Neural progenitor cell (in vitro differentiated cells): Measurements from ENCODE around the gene CACNA2D4. TPM values are rescaled to one million over a fixed set of nuclear protein-coding genes. Genes with fewer than 3 reads are reported as not detected.

Source experiments
- DNase-seq: peaks from one replicate; pipeline ENCODE4 v3.0.0-alpha.2; 2016; ENCODE audit warnings: low spot score
- H2AFZ ChIP-seq: fragments of 200-600 bp; sonication (generic); replicated peaks from 2 replicates; pipeline ENCODE4 v1.6.1; 2016; ENCODE audit warnings: antibody characterized with exemption
- H3F3A ChIP-seq: fragments of 200-600 bp; sonication (generic); 2 replicates; pipeline ENCODE4 v1.6.1; 2016; ENCODE audit warnings: antibody characterized with exemption, low read depth
- H3K27ac ChIP-seq: fragments of 200-600 bp; sonication (generic); 2 replicates; pipeline ENCODE4 v1.5.1; 2016; ENCODE audit warnings: mild to moderate bottlenecking
- H3K27me3 ChIP-seq: fragments of 200-600 bp; sonication (generic); 2 replicates; pipeline ENCODE4 v1.6.1; 2016; ENCODE audit warnings: mild to moderate bottlenecking, moderate library complexity
- H3K36me3 ChIP-seq: fragments of 200-600 bp; sonication (generic); 2 replicates; pipeline ENCODE4 v1.5.1; 2016
- H3K4me1 ChIP-seq: fragments of 200-600 bp; sonication (generic); 2 replicates; pipeline ENCODE4 v1.6.1; 2016; ENCODE audit warnings: mixed run types
- H3K4me2 ChIP-seq: fragments of 200-600 bp; sonication (generic); 2 replicates; pipeline ENCODE4 v1.6.1; 2016
- H3K4me3 ChIP-seq: fragments of 200-600 bp; sonication (generic); 2 replicates; pipeline ENCODE4 v1.5.1; 2016
- H3K79me2 ChIP-seq: fragments of 200-600 bp; sonication (generic); 2 replicates; pipeline ENCODE4 v1.6.1; 2016; ENCODE audit warnings: low read depth
- H3K9ac ChIP-seq: fragments of 200-600 bp; sonication (generic); 2 replicates; pipeline ENCODE4 v1.6.1; 2016
- H3K9me3 ChIP-seq: fragments of 200-600 bp; sonication (generic); 2 replicates; pipeline ENCODE4 v1.5.1; 2016; ENCODE audit warnings: low read depth
- H4K20me1 ChIP-seq: fragments of 200-600 bp; sonication (generic); 2 replicates; pipeline ENCODE4 v1.6.1; 2016; ENCODE audit warnings: low read depth
- H3K27ac Mint-ChIP-seq: 3 replicates; pipeline ENCODE4 v1.8.0; 2021; ENCODE audit warnings: mixed read lengths
- H3K27me3 Mint-ChIP-seq: 2 replicates; pipeline ENCODE4 v1.8.0; 2022; ENCODE audit warnings: low read depth, mild to moderate bottlenecking, inconsistent platforms, moderate library complexity, mixed read lengths; ENCODE audit not compliant: insufficient read depth
- H3K36me3 Mint-ChIP-seq: 3 replicates; pipeline ENCODE4 v1.8.0; 2021; ENCODE audit warnings: mixed read lengths
- H3K4me1 Mint-ChIP-seq: 3 replicates; pipeline ENCODE4 v1.8.0; 2021; ENCODE audit warnings: mixed read lengths
- H3K4me3 Mint-ChIP-seq: 3 replicates; pipeline ENCODE4 v1.8.0; 2021; ENCODE audit warnings: mild to moderate bottlenecking, moderate library complexity, mixed read lengths
- H3K9me3 Mint-ChIP-seq: 3 replicates; pipeline ENCODE4 v1.8.0; 2020; ENCODE audit warnings: mixed read lengths
- CTCF ChIP-seq: fragments of 200-600 bp; sonication (generic); IDR thresholded peaks from 2 replicates; pipeline ENCODE4 v1.5.1; 2017; ENCODE audit warnings: antibody characterized with exemption, mild to moderate bottlenecking
- EZH2 ChIP-seq: fragments of 200-600 bp; sonication (generic); IDR thresholded peaks from 2 replicates; pipeline ENCODE4 v1.6.1; 2017; ENCODE audit warnings: antibody characterized with exemption, mild to moderate bottlenecking, moderate library complexity
- EZH2phosphoT487 ChIP-seq: fragments of 200-600 bp; sonication (generic); IDR thresholded peaks from 2 replicates; pipeline ENCODE4 v1.6.1; 2017; ENCODE audit warnings: antibody characterized with exemption
- total RNA-seq: library from RNA; depleted of rRNA; stranded (reverse); fragments of >200 nt; gene quantifications from 2 replicates; pipeline ENCODE4 v1.2.3, GENCODE V29; 2015; ENCODE audit warnings: low replicate concordance

Gene CACNA2D4
- total RNA-seq, 1 donor from 2014 or later = 3.0 TPM

DNA sequence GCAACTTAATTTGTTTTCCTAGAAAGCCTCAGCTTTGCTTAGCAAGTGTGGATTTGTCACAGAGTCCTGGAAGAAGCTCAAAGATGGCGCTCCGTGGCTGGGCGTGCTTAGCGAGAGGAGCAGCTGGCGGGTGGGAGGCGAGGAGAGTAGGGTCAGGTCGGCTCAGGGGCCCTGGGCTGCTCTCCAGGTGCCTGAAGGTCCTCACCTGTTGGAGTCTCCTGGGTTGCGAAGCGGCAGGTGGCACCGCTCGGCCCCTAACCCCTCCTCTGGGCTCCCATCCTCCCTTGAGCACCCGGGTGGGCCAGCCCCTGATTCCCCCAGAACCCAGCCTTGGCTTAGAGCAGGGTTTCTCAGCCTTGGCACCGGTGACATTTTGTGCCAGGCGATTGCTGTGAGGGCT is 73.0 kb downstream of the CACNA2D4 start:
- TF ChIP-seq EZH2 (no peak), CTCF (no peak)
- no peak overlapping the region for H3K4me2 ChIP-seq
- H3K9me3 Mint-ChIP-seq = no peaks in the 10 kb centered on the region
- no peaks in the 10 kb centered on the region for H3K36me3 Mint-ChIP-seq
- no peak overlapping the region for H3K27ac ChIP-seq
- H3K27ac Mint-ChIP-seq = no peak overlapping the region
- no peak overlapping the region for H3K4me3 Mint-ChIP-seq
- H3K36me3 ChIP-seq = no peaks in the 10 kb centered on the region
- no peak overlapping the region for H2AFZ ChIP-seq
- peaks cover 45% of the 10 kb centered on the region for H3K4me1 Mint-ChIP-seq
- no peak for DNase-seq
- H3K27me3 Mint-ChIP-seq = peaks cover 18% of the 10 kb centered on the region
- H4K20me1 ChIP-seq = no peaks in the 10 kb centered on the region
- H3F3A ChIP-seq = peaks cover 3% of the 10 kb centered on the region
- peaks cover 6% of the 10 kb centered on the region for H3K4me1 ChIP-seq
- H3K79me2 ChIP-seq = no peaks in the 10 kb centered on the region
- no peak overlapping the region for H3K9ac ChIP-seq
- H3K9me3 ChIP-seq = no peaks in the 10 kb centered on the region
- H3K4me3 ChIP-seq = no peak overlapping the region
- peaks cover 9% of the 10 kb centered on the region for H3K27me3 ChIP-seq

DNA sequence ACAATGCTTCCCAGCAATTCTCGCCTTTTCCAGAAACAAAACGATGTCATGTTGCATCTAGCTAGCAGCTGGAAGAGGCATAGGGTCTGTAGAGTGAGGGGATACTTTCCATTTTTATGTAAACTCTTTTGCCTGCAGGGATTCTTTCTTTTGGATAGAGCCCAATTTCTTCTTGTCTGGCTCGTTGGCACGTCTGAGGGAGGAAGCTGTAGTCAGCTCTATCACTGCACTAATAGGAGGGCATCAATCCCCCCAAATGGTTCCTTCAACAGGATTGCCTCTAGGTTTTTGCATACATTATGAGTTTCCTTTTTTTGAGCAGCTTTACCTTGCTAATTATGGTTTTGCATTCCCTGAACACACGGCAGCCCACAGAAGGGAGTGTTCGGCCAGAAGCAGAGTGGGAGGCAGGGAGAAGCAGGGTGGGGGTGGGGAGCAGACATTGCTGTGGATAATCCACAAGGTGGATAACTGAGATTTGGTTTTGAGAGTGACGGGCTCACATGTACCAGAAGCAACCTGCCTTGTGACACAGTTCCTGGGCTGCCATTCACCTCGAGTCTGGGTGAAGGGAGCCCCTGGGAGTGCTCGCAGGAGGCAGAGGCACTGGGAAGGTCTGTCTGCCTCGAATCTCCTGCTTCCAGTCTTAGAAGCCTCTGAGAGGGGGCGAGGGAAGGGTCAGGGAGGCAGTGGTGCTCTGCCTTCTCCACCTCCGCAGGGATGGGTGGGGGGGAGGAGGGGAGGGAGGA is 73.6 kb downstream of the CACNA2D4 start:
- Mint-ChIP-seq H3K27me3 (peaks cover 18% of the 10 kb centered on the region), H3K9me3 (no peaks in the 10 kb centered on the region), H3K27ac (peak overlapping the region; percentile 90), H3K36me3 (no peaks in the 10 kb centered on the region), H3K4me3 (no peak overlapping the region), H3K4me1 (peaks cover 51% of the 10 kb centered on the region)
- H4K20me1 ChIP-seq = no peaks in the 10 kb centered on the region
- peaks cover 9% of the 10 kb centered on the region for H3K27me3 ChIP-seq
- no peak overlapping the region for H3K4me3 ChIP-seq
- no peak overlapping the region for H3K27ac ChIP-seq
- no peak overlapping the region for H3K9ac ChIP-seq
- H3K79me2 ChIP-seq = no peaks in the 10 kb centered on the region
- TF ChIP-seq EZH2phosphoT487 (no peak), CTCF (no peak), EZH2 (no peak)
- H3K36me3 ChIP-seq = no peaks in the 10 kb centered on the region
- H3F3A ChIP-seq = peaks cover 3% of the 10 kb centered on the region
- H3K4me2 ChIP-seq = no peak overlapping the region
- no peak overlapping the region for H2AFZ ChIP-seq
- no peaks in the 10 kb centered on the region for H3K9me3 ChIP-seq
- no peak for DNase-seq
- H3K4me1 ChIP-seq = peaks cover 6% of the 10 kb centered on the region

- Mint-ChIP-seq H3K27ac (no peak overlapping the region), H3K27me3 (peaks cover 18% of the 10 kb centered on the region)
These were observed 74.2 kb downstream of the CACNA2D4 start for GRCh38 chr12:1844223-1844622.

More at GRCh38 chr12:1844223-1844622, 74.2 kb downstream of the CACNA2D4 start:
- H3K9me3 ChIP-seq = no peaks in the 10 kb centered on the region
- H3K9ac ChIP-seq = no peak overlapping the region
- H3K4me3 ChIP-seq = no peak overlapping the region
- no peaks in the 10 kb centered on the region for H4K20me1 ChIP-seq
- H3K27me3 ChIP-seq = peaks cover 9% of the 10 kb centered on the region
- Mint-ChIP-seq H3K36me3 (no peaks in the 10 kb centered on the region), H3K4me3 (no peak overlapping the region), H3K9me3 (no peaks in the 10 kb centered on the region), H3K4me1 (peaks cover 57% of the 10 kb centered on the region)
- no peaks in the 10 kb centered on the region for H3K36me3 ChIP-seq
- no peaks in the 10 kb centered on the region for H3K79me2 ChIP-seq
- no peak overlapping the region for H3K27ac ChIP-seq
- TF ChIP-seq EZH2phosphoT487 (no peak), CTCF (no peak), EZH2 (no peak)
- H3K4me2 ChIP-seq = no peak overlapping the region
- peaks cover 3% of the 10 kb centered on the region for H3F3A ChIP-seq
- peaks cover 6% of the 10 kb centered on the region for H3K4me1 ChIP-seq
- no peak for DNase-seq
- H2AFZ ChIP-seq = no peak overlapping the region
